Posterior cingulate gyrus (tissue), 11 donors: ENCODE measurements around the gene OR4F15.
"Not testable (repeated sequence)": the region's sequence is repeated elsewhere in the genome, so short reads cannot be mapped to it uniquely, and the experiment has no call there.

ENCODE experiments used
- DNase-seq, 10 donors: peaks; one replicate each; pipeline versions ENCODE4 v3.0.0 to v3.0.0-alpha.2; 2020 to 2021; ENCODE audit warnings: mixed read lengths in 3 of 10
- intact Hi-C: fragments of 100-400 bp; cut with DNase I; formaldehyde crosslinking; loops from one replicate; pipeline ENCODE4 v1.15.1; 2023

The OR4F15 gene, protein sequence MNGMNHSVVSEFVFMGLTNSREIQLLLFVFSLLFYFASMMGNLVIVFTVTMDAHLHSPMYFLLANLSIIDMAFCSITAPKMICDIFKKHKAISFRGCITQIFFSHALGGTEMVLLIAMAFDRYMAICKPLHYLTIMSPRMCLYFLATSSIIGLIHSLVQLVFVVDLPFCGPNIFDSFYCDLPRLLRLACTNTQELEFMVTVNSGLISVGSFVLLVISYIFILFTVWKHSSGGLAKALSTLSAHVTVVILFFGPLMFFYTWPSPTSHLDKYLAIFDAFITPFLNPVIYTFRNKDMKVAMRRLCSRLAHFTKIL

DNA sequence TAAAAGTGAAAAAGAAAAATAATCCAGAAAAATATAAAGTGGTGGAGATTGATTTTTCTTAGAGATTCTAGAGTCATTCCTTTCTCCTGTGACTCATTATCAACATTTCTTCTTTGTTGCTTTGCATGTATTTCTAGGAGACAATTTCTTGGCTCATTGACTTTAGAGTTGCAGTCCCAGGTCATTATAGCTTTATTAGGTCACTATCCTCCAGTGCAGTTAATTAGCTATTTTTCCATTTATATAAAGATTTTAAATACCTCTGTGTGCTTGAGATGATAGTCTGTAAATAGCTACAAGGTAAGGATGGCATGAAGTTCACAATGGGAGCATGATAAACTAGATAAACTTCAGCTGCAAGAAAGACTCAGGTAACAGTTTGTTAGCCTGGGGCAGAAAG is at the start of gene OR4F15:
Gene OR4F15, plus strand, starts transcription at position 301 of the 400 bp plus-strand sequence. CDS start 5,985 bp downstream, outside the sequence.
- intact Hi-C loops = no loop called here
- no peak for DNase-seq

DNA sequence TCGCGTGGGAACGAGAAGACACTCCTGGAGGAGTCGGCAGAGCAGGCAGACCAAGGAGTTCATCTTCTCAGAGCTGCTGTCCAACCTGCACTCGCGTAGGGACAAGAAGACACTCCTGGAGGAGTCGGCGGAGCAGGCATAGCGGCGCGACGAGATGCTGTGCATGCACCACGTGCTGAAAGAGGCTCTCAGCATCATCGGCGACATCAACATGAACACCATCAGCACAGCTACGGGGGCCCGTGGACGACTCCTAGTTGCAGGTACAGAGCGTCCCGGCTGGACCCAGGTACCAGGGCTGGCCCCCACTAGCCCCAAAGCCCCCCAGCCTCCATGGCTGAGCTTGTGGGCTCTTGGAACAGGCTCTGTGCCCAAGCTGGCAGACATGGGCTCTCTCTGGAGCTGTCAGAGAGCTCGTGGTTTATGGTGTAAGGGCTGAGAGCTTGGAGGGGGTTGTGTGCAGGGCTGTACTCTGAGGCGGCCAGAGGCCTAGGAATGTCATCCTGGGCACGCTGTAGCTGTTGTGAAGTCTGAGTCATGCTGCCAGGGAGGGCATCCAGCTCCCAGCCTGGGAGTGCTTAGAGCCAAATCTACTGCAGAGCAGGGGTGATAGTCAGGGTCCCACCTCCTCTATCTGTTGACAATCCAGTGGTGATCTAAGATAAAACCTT is 47.2 kb upstream of the OR4F15 start:
- peak in 1 of 10 donors; percentile 55 for DNase-seq

DNA sequence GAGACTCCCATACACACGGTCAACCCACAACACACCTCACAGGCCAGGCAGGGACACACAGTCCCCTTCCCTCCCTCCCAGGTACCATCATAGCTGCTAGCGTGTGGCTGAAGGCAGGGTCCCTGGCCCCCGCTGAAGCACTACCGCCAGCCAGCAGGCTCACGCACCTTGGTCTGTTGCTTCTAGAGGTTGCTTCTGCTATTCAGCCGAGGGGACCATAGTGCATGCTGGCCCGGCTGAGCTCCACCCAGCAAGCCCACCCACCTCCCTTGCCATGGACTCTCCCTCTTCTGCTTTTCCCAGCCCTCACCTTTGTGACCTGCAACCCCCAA is 46.7 kb upstream of the OR4F15 start:
- intact Hi-C loops = not testable (repeated sequence)
- peak in 2 of 10 donors; percentile 55 to 68 for DNase-seq

More for the DNA sequence above, 47.2 kb upstream of the OR4F15 start:
- intact Hi-C loops = not testable (repeated sequence)

DNA sequence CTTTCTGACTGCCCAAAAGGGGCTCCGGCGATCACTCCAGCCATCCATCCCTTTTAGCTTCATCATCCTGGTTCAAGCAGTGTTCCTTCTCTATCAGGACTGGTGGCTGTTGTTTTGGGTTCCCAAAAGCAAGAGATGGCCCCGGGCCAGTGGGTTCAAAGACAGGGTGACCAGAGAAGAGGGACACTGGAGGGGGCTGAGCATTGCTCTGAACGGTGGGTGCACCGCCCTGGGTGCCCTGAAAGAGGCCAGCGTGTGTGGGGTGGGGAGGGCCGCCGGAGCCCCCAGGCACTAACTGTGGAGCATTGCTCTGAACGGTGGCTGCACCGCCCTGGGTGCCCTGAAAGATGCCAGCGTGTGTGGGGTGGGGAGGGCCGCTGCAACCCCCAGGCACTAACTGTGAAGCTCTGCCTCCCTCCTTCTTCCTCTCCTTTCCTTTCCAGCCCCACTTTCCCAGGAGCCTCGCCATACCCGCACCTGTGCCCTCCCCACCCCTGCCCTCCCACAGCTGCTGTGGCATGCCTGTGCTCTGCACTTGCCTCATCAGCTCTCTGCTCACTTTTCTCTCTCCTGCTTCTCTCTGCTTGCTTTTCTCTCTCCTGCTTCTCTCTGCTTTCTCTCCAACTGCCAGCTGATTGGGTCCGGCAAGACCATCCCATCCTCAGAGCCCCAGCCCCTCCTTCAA is 46.1 kb upstream of the OR4F15 start:
- intact Hi-C loops = no loop called here
- peak in 1 of 10 donors; percentile 44 for DNase-seq

DNA sequence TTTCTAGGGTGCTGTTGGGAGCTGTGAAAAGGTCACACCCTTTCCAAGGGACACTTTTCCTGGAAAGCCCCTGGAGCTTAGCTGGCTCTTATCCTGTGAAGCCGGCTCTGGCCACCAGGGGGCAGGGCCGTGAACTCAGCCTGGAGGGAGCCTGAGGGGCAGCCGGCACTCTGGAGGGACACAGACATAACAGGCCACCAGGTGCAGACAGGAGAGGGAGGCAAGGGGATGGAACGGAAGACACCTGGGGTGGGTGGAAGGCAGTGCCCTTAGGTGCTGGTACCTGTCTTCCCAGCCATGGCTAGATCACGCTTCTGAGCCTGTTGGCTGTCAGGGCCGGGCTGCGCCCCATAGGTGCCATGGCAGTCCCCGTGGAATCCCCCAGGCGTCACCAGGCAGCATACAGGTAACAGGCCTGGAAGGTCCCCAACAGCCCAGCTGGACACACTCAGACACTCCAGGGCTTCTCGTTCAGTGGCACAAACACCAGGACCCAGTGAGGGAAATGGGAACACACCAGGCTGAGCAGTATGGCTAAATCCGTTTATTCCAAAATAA is 44.8 kb upstream of the OR4F15 start:
- peak in 2 of 10 donors; percentile 44 to 66 for DNase-seq
- intact Hi-C loops = not testable (repeated sequence)

DNA sequence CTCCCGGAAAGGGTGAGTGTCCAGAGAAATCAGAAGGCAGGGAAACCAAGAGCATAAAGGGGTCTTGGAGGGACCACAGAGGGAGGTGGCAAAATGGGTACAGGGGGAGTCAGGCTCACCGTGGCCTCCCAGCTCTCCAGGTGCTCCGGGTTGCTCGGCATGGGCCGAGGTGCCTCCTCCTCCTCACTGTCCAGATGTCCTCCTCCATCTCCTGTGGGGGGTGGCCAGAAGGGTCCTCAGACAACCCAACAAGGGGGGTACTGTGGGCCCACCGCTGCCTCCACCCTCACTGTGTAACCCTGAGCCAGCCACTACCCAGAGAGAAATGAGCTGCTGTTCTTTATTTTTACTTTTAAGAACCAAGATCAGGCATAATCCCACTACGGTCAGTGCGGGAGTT is 39.1 kb upstream of the OR4F15 start:
- DNase-seq = peak in 2 of 10 donors; percentile 49

DNA sequence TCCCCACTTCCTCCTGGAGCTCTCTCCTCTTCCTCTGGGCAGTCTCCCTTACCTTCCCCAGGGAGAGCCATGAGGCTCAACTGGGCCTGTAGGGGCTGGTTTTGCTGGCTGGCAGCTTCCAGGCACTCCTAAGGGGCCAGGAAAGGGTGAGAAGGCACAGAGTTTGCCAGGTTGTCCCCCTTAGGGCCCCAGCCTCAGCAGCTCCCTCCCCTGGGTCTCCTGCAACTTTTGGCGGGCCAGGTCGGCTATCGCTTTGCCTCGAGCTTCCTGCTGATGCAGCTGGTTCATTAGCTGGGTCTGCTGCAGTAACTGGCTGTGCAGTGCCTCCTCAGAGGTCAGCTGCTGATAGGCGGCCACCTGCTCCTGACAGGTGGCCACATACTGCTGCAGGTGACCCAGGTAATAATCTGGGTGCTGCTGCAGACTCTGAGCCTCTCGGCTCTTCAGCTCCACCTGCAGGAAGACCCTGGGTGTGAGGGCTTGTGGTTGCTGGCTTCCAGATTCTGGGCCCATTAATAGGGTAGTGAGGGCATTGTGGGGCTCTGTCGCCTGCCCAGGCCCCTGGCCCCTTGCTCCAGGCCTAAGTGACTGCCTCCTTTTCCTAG is 38.4 kb upstream of the OR4F15 start:
- intact Hi-C loops = no loop called here
- peak in 1 of 10 donors; percentile 62 for DNase-seq

More for the DNA sequence above, 39.1 kb upstream of the OR4F15 start:
- intact Hi-C loops = no loop called here

DNA sequence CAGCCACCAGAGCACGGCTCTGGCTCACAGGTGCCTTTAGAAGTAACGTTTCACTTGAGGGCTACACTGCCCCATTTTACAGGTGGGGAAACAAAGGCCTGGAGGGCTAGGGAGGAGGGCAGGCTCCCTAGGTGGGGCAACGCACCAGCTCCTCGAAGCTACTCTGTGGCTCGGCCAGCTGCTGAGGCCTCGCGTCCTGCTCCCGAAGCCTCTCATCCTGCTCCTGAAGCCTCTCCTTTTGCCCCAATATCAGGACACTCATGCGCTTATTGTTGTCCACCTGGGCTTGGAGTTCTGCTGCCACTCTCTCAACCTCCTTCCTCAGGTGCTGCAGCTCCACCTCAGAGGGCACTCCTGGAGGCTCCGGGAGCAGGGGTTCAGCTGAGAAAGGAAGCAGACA is 36.9 kb upstream of the OR4F15 start:
- DNase-seq = peak in 2 of 10 donors; percentile 19 to 40
- intact Hi-C loops = no loop called here

DNA sequence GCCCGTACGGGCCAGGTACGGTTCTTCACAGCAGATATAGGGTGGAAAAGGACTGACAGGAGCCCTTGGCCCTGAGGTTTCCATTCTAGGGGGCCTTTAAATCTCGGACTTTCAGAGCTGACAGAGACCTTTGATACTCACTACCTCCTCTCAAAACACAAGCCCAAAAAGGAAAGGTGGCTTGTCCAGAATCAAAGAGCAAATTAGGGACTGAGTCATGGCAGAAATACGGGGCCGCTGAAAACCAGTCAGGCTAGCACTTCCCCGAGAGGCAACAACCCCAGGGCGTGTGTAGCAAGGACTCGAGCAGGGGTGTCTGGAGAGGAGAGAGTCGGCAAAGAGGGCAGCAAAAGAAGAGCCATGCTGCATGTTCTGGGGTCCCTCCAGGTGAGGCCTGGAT is 33.4 kb upstream of the OR4F15 start:
- intact Hi-C loops, DNase-seq: not testable (repeated sequence)

DNA sequence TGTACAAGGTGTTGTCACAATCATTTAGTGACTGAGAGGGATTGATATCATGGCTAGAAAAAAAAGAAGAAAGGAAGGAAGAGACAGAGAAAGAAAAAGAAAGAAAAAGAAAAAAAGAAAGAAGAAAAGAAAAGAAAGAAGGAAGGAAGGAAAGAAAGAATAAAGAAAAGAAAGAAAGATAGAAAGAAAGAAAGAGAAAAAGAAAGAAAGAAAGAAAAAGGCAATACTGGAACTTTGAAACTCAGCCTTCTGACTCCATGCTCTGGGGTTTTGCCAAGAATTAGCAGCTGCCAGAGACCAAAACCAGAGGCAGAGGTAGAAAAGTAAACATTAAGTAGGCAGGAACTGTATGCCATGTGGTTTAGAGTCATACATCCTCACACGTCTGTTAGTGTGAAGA is 31.8 kb upstream of the OR4F15 start:
- intact Hi-C loops, DNase-seq: not testable (repeated sequence)

DNA sequence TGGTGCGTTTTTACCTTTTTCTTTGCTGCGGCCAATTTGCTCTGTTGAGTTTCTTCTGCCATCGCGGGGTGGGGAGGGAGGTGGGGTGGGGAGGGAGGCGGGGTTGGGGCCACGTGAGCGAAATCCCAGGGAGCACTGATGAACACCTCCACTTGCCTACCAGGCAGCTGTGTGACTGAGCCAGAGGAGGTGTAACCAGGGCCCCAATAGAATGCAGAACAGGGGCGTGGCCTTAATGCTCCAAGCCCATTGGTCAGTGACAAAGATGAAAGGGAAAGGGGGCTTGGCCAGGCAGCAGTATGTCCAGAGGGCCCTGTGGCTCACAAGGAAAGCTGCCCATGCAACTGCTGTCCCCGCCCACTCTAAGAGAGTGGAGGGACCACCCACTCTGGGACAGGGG is 30.1 kb upstream of the OR4F15 start:
- no peak for DNase-seq
- intact Hi-C loops = no loop called here

DNA sequence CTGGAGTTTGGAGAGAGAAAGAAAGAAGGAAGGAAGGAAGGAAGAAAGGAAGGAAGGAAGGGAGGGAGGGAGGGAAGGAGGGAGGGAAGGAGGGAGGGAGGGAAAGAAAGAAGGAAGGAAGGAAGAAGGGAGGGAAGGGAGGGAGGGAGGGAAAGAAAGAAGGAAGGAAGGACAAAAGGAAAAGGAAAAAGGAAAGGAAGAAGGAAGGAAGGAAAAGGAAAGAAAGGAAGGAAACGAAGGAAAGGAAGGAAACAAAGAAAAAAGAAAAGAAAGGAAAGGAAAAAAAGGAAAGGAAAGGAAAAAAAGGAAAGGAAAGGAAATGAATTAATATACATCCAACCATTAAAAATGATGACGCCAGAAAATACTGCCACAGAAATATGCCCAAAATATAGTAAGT is 27.4 kb upstream of the OR4F15 start:
- DNase-seq = no peak
- intact Hi-C loops = no loop called here

DNA sequence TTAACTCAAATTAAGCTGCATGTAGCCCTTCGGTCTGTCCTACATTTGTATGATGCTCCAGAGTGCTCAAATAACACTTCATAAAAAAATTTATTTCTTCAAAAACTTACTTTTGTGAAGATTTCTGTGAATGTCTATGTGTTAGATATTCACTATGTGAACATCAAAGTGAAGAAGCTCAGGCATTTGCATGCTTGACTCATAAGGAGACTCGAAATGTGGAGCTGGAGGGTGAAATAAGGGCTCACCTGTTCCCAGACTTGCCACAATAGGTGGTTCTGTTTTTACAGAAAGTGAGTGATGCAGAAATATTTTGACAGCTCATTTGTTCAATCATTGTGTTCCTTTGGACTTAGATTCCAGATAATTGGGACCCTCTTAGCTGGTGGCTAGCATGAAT is 25.6 kb upstream of the OR4F15 start:
- DNase-seq, intact Hi-C loops: not testable (repeated sequence)

DNA sequence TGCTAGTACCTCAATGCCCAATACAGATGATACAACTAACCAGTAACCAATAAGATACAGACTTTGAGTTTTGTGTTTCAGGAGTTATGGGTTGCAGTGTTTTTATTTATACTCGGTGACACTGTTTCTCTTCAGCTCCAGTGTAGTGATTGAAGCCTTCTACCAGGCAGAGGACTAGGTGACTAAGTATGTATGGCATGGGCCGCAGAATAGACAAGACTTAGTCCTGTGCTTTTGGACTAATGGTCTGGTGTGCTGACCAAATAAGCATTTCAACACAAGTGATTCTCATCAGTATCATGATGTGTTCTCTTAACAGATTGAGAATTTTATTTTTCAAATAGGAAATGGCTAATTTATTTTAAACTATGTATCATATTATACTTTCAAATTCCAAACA is 24.0 kb upstream of the OR4F15 start:
- DNase-seq, intact Hi-C loops: not testable (repeated sequence)

DNA sequence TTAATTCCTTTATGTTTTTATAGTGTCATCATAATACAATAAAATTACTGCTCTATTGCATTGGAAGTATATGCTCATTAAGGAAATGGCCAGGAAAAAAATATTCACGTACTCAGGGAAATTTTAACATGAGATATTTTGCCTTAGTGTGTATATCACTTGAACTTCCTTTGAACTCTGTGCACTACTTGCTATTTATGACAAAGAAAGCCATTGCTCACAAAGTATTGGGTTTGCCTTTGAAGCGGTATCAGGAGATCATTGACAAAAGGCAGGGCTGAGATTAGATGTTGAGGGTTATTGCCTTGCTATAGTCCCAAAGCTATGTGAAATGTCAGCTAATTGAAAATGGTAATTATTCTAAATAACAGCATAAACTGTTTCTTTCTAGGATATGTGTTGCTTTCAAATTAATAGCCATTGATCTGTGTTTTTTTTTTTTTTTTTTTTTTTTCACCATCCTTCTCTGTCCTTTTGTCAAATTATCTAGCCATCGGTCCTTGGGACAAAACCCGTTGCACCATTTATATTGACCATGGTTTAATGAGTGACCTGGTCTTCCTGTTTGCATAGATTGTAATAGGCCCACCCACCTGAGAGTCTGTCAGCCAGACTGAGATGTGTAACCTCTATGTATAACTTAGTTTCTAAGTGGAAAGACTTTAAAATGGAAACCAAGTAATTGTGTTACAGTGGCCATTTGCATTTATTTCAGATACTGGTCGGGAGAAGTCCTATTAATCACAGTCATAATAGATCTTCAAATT is 23.3 kb upstream of the OR4F15 start:
- intact Hi-C loops, DNase-seq: not testable (repeated sequence)

DNA sequence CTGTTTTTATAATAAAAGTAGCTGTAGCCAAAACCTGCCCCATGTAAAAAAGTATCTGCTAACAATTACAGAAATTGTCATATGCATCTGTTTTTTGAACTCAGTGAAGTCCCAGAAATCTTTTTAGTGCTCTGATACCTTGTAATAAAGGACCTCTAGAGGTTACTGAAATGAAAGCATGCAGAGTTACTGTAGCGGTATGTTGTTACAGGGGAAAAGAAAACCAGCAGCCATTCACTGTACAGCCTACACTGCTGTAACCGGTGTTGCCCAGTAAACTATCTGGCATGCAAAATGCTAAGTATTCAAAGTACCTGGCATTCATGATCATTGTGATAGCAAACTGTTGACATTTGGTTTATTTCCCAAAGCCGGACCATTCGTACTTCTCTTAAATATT is 21.3 kb upstream of the OR4F15 start:
- DNase-seq, intact Hi-C loops: not testable (repeated sequence)

DNA sequence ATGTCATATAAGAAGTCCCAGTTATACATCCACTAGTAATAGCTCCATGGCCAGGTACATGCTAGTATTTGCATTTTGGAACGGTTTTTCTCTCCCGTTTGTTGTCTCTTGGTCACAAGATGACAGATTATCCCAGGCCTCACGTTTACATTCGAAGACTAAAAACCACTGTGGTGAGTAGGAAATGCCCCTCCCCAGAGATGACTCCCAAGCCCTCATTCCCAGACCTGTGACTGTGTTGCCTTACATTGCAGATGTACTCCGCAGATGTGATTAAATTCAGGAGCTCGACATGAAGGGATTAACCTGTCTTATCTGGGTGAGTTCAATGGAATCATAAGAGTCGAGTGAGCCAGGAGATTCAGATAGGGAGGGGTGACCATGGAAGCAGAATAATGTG is 18.0 kb upstream of the OR4F15 start:
- intact Hi-C loops, DNase-seq: not testable (repeated sequence)

DNA sequence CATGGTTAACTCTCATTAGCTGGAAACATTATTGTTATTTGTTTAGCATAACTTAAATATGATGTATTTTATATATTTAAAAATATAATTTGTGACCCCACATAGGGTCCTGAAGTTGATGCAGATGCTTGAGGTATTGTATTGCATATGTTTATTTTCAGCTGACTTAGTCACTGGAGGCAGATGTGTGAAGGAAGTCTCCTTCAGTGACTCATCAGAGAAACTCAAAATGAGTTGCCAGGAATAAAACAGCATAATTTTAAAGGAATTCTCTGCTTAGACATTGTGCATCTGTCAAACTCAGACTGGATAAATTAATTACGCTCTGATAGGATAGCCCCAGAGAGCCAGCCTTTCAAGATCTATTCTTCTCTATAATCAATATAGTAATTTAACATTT is 16.5 kb upstream of the OR4F15 start:
- intact Hi-C loops = no loop called here
- DNase-seq = no peak

DNA sequence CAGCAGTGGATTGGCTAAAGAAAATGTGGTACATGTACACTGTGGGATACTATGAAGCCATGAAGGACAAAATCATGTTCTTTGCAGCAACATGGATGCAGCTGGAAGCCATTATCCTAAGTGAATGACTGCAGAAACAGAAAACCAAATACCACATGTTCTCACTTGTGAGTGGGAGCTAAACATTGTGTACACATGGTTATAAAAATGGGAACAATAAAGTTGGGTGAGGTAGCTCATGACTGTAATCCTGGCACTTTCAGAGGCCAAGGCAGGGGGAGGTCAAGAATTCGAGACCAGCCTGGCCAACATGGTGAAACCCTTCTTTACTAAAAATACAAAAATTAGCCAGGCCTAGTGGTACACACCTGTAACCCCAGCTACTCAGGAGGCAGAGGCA is 12.3 kb upstream of the OR4F15 start:
- DNase-seq = no peak
- intact Hi-C loops = no loop called here

DNA sequence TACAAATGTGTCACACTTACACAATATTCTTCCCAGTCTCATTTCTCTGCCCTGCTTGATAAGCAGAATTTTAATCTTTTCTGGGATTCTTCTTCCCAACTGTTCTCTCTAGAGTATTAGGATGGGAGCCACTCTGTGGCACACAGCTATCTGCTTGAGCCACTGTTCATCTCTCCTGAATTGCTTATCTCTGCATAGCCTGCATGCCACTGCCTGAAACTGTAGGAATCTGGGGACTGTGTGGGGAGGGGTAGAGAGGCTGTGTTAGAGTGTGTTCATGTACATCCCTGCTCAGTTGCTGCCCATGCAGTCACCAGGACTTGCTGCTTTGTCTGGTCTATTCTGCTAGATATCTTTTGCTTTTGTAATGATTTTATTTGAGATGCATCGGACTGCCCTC is 11.0 kb upstream of the OR4F15 start:
- DNase-seq = no peak
- intact Hi-C loops = no loop called here
